ENCODE data around the gene RHBDL1.

Gene RHBDL1

DNA sequence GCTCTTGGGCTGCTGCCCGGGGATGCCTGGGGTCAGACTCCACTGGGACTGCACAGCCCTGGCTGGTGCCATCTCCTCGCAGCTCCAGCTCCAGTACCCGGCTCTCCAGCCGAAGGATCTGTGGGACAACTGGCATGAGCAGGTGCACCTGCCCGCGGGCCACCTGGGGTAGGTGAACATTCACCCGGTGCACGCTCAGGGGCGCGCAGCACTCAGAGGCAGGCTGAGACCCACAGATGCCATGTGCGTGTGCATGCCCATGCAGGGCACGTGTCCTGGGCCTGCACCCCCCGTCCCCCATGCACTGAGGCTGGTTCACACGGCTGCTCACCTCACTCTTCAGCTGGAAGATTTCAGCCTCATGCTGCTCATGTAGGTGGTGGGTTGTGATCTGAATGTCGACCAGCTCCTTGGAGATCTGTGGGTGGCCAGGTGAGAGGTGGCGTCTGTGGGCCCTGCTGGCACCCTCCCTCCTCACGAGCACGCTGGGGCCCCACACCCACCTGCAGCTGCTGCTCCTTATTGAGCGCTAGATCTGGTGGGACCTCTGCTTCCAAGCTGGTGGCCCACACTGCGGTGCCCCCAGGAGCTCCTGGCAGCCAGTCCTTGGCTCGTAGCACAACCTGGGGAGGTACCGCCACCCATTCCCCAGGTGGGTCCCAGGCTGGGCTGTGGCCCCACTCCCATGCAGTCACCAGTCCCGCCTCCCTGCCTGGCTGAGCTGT, 50.2 kb downstream of the RHBDL1 start:
- in situ Hi-C loops (cut with HindIII; ENCODE audit: low sequenced_read_pairs), result no loop called here

- in situ Hi-C loops (cut with HindIII; ENCODE audit: low sequenced_read_pairs), result no loop called here
These were observed 50.6 kb downstream of the RHBDL1 start for GRCh38 chr16:726188-726437.

DNA sequence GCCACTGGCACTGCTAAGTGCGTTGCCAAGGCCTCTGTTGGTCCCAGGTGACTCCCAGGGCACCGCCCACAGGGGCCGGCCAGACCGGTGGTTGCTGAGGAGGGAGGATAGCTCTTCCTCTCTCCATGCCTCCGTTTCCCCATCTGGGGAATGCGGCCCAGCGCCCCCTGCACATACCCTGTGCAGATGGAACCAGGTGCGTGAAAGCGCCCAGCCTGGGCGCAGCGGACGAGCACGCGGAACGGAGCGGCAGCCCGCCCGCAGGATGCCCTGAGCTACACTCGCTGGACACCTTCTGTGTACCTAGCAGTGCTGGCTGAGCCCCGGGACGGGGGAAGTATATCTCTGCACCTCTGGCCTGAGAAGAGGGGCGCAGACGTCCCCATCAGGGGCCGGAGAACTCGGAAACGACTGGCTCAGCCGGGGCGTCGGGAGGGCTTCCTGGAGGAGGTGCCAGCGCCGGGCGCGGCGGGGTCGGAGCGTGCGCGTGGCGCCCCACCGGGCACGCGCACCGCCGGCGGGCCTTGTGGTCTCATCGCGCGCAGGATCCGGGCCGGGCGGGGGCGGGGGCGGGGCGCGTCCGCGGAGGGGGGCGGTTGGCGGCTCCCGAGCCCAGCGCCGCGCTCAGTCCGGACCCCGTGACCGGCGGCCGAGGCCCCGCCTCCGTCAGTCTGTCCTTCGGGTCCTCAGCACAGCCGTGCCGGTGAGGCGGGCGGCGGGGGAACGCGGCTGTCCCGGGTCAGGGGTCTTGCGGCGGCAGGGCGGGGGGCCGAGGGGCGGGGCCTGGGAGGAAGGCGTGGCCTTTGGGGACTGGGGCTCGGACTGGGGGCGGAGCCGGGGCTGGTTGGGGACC, 51.2 kb downstream of the RHBDL1 start, which contains the start of the genes CCDC78 and HAGHL:
Gene CCDC78 (minus strand): TSS at position 6 of the 853 bp plus-strand sequence. CDS start 76 bp downstream, outside the sequence.
Gene HAGHL (plus strand): TSS at position 669 of the 853 bp plus-strand sequence. CDS start 404 bp downstream, outside the sequence.
- in situ Hi-C loops (cut with HindIII; ENCODE audit: low sequenced_read_pairs), result no loop called here

GRCh38 chr16:727291-727977, 52.0 kb downstream of the RHBDL1 start:
- in situ Hi-C loops (cut with HindIII; ENCODE audit: low sequenced_read_pairs), result no loop called here

Measured in endothelial cell of hepatic sinusoid (primary cell).